ENCODE measurements around the gene CEP290.

The CEP290 gene

GRCh38 chr12:88141774-88142609 is at the start of gene CEP290, which contains the start of gene TMTC3:
TSS of gene CEP290 (minus strand) at chr12:88142088. CDS start at chr12:88141307, 781 bp downstream.
TSS of gene TMTC3 (plus strand) at chr12:88142307. CDS start at chr12:88148316, 6,009 bp downstream.
- DNase-seq: peak; percentile 98

- DNase-seq: no peak
Observed at GRCh38 chr12:88188180-88188579, 46.3 kb upstream of the CEP290 start.

GRCh38 chr12:88187571-88187970 is 45.7 kb upstream of the CEP290 start:
- DNase-seq: no peak

- DNase-seq: no peak
Observed at GRCh38 chr12:88185988-88186387, 44.1 kb upstream of the CEP290 start.

- DNase-seq: no peak
Observed at GRCh38 chr12:88185279-88185678, 43.4 kb upstream of the CEP290 start.

- no peak for DNase-seq
Observed at GRCh38 chr12:88184196-88184595, 42.3 kb upstream of the CEP290 start.

- DNase-seq: no peak
Observed at GRCh38 chr12:88182416-88182815, 40.5 kb upstream of the CEP290 start.

- no peak for DNase-seq
Observed at GRCh38 chr12:88181881-88182280, 40.0 kb upstream of the CEP290 start.

GRCh38 chr12:88179436-88180014 is 37.6 kb upstream of the CEP290 start:
- DNase-seq: no peak

GRCh38 chr12:88175544-88175943 is 33.7 kb upstream of the CEP290 start:
- DNase-seq: no peak

- DNase-seq: no peak
Observed at GRCh38 chr12:88172844-88173407, 31.0 kb upstream of the CEP290 start.

GRCh38 chr12:88167384-88167783 is 25.5 kb upstream of the CEP290 start:
- no peak for DNase-seq

GRCh38 chr12:88166179-88166578 is 24.3 kb upstream of the CEP290 start:
- no peak for DNase-seq

GRCh38 chr12:88163371-88163770 is 21.5 kb upstream of the CEP290 start:
- DNase-seq: no peak

GRCh38 chr12:88156075-88156654 is 14.3 kb upstream of the CEP290 start:
- no peak for DNase-seq

GRCh38 chr12:88153959-88154358 is 12.1 kb upstream of the CEP290 start:
- no peak for DNase-seq

- no peak for DNase-seq
Observed at GRCh38 chr12:88150063-88150462, 8.2 kb upstream of the CEP290 start.

- DNase-seq: no peak
Observed at GRCh38 chr12:88145567-88146505, 3.9 kb upstream of the CEP290 start.

- no peak for DNase-seq
Observed at GRCh38 chr12:88144546-88145468, 2.9 kb upstream of the CEP290 start.

- no peak for DNase-seq
Observed at GRCh38 chr12:88144037-88144436, 2.1 kb upstream of the CEP290 start.

GRCh38 chr12:88142610-88142991 is 713 bp upstream of the CEP290 start:
- peak; percentile 42 for DNase-seq
